SK-N-DZ (cell line): ENCODE results near the gene TRIM47.
A peak's percentile ranks its signal among the peaks of the same experiment; 100 is the strongest.

Source experiments
- DNase-seq: peaks from one replicate; pipeline ENCODE4 v3.0.0-alpha.2; 2015; ENCODE audit warnings: low spot score

The TRIM47 gene

DNA sequence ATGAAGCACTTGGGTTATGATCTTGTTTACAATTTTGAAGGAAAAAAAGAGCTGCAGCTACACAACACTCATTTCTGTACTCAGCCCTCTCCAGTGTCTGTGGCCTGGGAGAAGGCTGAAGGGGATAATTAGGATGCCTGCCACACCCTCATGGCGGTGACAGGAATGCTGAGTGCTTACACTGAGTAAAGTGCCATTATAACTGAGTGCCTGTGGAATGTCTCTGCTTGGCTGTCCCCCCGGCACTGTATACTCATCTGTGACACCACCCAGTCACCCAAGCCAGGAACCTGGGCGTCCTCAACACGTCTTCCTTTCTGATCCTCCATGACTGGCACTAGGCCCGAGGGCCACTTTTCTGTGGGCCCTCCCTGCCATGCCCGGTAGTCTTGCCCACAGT lies 29.8 kb upstream of the TRIM47 start:
- no peak for DNase-seq

DNA sequence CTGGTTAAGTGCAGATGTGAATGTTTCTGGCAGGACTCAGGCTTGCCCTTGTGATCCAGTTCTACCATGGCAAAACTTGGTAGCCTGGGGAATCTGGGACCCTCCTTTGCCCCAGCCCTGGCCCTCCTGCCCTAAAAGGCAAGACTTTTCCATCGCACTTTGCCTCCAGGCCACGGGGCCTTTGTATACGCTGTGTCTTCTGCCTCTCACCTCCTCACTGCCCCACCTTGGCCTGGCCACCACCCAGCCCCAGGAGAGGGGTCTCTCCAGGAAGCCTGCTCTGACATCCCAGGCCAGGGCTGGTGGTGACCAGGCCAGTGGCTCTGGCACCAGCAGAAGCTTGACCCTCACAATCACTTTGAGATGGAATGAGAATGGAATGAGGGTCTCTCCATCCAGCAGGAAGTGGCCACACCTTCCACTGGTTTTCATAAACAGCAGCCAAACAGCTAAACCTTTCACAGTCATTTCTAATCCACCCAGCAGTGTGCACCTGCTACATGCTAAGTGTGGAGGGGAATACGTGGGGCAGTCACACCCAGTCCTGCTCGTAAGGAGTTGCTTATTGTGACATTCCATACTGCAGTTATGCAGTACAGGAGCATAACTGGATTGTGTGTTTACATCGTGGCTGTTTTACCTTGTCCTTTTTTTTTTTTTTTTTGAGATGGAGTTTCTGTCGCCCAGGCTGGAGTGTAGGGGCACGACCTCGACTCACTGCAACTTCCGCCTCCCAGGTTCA lies 27.9 kb upstream of the TRIM47 start:
- DNase-seq = no peak

- DNase-seq = peak; percentile 98
Measured at GRCh38 chr17:75904749-75905521, 26.6 kb upstream of the TRIM47 start, which contains the start of gene MRPL38. TSS of gene MRPL38 (minus strand) at chr17:75904884. CDS start at chr17:75904875, 9 bp downstream.

- no peak for DNase-seq
Measured at GRCh38 chr17:75902406-75902805, 24.0 kb upstream of the TRIM47 start.

GRCh38 chr17:75901727-75902126 lies 23.3 kb upstream of the TRIM47 start:
- DNase-seq = no peak

GRCh38 chr17:75900691-75901533 lies 22.5 kb upstream of the TRIM47 start:
- DNase-seq = no peak

- DNase-seq = no peak
Measured at GRCh38 chr17:75899767-75900468, 21.5 kb upstream of the TRIM47 start.

DNA sequence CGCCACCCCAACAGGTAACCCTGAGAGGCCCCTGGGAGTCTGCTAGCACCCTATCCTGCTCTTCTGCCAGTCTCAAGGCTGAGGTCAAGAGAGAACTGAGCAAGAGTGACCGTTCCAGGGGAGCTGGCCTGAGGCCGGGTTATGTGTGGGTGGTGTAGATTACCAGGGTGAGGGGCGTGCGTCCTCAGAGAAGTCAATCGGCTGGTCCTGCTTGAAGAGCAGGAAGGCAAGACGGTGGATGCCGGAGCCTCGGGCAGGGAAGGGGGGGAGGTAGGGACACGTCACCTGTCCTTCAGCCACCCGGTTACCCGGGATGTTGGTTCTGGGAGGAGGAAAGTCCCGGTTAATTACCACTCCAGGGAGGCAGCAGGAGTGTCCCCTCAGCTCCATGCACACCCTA lies 21.0 kb upstream of the TRIM47 start:
- DNase-seq = no peak

- no peak for DNase-seq
Measured at GRCh38 chr17:75898791-75899190, 20.4 kb upstream of the TRIM47 start.

DNA sequence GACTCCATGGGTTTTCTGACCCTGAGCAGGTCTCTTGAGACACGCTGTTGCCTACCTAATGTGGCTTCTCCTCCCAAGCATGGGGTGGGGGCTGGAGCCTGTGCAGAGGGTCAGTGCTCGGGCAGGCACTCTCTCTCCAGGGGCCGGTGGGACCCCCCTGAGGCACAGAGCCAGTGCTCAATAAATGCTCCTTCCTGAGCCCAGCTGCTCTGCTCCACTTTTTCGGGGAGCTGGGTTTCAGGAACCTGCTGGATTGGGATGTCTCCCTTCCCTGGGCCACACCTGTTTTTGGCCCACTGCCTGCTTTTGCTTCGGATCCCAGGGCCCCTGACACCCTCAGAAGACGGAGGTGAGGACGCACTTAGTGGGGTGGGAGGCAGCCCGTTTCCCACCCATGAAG lies 19.7 kb upstream of the TRIM47 start:
- no peak for DNase-seq

GRCh38 chr17:75897160-75898019 lies 19.0 kb upstream of the TRIM47 start:
- DNase-seq = no peak

GRCh38 chr17:75896415-75897159 lies 18.2 kb upstream of the TRIM47 start, which contains the start of gene TRIM65:
TSS of gene TRIM65 (minus strand) at chr17:75896951. CDS start at chr17:75896937, 14 bp downstream.
- peak; percentile 83 for DNase-seq

- DNase-seq = peak; percentile 59
Measured at GRCh38 chr17:75895370-75896155, 17.2 kb upstream of the TRIM47 start.

DNA sequence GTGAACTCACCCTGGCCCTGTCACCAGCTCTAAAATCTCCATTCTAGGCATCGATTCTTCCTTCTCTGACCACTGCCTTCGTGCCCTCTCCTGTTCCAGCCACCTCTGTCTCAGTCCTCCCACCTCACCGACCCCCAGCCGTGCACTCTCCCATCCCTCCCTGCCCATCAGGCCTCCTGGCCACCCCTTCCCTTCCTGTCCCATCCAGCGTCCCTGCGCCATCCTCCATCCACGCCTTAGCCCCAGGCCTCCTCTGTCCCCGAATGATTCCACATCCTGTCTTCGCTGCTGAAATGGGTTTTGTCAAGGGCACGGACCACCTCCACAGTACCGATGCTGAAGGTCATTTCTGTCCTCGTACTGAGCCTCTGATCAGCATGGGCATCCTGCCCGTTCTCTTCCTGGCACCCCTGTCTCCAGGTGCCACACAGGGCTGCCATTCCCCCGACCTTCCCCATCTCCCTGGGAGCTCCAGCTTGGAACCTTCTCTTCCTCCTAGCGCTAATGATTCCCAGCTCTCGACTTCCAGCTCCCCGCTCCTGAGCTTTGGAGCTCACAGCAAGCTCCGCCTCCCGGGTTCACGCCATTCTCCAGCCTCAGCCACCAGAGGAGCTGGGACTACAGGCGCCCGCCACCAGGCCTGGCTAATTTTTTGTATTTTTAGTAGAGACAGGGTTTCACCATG lies 15.8 kb upstream of the TRIM47 start:
- DNase-seq = no peak

- DNase-seq = no peak
Measured at GRCh38 chr17:75893305-75894048, 15.1 kb upstream of the TRIM47 start.

GRCh38 chr17:75892556-75893224 lies 14.3 kb upstream of the TRIM47 start:
- DNase-seq = no peak
